HG02588 (cell line): ENCODE data around the gene WFDC2.
"Not testable (repeated sequence)": the region's sequence is repeated elsewhere in the genome, so short reads cannot be mapped to it uniquely, and the experiment has no call there.

Source experiments
- ATAC-seq: cut with Tn5 transposase; IDR thresholded peaks from one replicate; pipeline ENCODE4 v1.9.1; 2021; ENCODE audit warnings: mild to moderate bottlenecking, moderate library complexity; ENCODE audit not compliant: unreplicated experiment

The WFDC2 gene

DNA sequence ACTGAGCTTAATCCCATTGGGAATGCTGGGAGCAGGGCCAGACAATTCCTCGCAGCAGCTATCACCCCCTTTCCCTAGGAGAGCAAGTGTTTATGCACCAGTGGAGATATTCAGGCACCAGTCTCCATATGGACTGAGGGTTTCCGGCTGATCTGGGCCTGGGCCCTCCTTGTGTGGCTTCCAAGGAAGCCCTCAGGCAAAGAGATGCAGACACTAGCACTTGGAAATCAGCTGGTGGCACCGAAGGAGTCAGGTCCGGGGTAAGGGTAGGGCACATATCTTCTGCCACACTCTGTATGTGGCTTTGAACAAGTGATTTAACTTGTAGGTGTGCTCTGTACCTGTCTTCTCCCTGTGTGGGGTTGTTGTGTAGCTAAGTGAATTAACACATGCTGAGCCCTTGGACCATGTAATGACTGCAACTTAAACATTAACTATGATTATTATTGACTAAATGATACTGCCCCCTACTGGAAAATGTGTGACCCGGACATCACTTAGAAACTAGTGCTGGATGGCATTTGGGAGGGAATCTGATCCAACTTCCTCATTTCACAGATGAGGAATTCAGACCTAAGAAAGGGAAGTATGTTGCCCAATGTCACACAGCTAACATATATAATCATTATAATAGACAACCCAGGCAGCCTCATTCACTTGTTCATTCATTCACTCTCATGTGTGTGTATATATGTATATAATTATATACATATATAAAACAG lies 19.3 kb upstream of the WFDC2 start:
- no peak for ATAC-seq

DNA sequence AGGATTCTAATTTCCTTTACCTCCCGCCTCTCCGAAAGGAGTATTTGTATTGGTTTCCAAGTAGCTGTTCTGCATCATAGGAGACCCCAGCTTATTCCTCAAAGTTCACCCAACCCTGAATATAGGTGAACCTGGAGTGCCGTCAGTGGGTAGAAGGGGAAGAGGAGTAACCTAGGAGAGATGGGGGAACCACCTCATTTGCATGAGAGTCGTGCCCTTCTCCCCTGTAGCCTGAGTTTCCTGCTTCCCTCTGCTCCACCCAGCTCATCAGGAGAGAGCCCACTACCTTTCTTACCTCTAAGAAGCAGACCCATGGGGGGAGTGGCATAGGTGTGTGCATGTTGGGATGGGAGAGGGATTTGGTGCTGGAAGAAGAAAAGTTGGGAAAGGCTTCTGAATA lies 17.3 kb upstream of the WFDC2 start:
- no peak for ATAC-seq

DNA sequence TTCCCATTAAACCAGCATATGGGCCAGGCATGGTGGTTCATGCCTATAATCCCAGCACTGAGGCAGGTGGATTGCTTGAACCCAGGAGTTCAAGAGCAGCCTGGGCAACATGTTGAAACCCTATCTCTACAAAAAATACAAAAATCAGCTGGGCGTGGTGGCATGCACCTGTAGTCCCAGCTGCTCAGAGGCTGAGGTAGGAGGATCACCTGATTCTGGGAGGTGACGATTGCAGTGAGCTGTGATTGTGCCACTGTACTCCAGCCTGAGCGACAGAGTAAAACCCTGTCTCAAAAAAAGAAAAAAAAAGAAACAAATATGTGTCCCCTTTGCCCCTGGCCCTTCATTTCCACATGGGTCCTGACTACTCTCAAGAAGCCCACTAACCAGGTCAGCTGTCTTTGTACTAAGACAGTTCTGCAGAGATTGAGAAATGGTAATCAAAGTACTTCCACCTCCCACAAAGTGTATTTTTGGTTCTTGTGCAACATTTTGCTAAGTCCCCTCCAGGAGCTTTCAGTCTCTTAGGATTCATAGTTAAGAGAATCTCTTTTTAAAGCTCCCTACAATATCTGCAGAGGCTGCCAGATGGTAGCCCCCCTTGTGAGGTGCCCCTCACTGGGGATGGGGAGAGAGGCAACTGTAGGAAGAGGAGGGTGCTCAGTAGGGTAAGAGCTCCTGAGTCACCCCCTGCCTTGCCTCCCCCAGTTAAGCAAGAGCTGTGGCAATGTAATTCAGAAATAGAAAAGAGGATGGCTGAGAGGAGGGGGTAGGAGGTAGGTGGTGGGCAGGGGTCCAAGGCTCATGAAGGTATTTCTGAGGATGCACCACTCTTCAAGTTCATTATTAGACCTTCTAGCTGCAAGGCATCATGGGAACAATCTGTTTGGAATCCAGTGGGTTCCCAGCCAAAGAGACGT lies 16.5 kb upstream of the WFDC2 start:
- ATAC-seq, result no peak

DNA sequence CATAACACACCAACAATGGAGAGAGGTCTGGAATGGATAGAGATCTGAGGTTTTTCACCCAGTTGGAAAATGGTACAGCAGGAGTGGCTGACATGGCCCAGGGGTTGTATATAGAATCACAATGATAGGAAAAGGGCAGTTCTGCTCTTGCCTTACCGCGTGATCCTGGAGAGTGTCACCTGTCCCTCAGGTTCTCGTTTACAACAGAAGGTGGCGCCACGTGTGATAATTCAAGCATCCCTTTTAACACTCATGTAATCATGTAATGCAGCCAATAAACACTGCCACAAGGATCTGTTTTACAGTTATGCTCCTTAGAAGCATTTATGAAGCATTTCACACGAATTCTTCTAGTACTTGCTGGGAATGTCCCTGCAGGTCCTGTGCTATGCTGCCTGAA lies 12.9 kb upstream of the WFDC2 start:
- ATAC-seq, result no peak

DNA sequence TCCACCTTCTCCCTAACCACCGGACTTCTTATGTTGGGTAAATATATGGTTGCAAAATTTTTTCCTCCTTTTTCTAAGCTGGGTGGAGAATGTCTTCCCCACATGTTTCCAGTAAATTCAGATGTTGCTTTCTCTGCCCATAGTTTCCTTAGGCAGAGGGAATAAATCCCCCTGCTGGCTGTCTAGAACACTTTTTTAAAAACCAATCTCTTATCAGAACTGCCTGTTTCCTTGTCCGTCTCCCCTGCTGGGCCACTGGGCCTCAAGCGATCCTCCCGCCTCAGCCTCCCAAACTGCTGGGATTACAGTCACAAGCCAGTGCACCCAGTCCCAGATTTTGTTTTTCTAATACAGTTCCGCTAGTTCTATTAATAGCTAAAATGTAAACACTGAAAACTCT lies 9.9 kb upstream of the WFDC2 start:
- ATAC-seq, result no peak

DNA sequence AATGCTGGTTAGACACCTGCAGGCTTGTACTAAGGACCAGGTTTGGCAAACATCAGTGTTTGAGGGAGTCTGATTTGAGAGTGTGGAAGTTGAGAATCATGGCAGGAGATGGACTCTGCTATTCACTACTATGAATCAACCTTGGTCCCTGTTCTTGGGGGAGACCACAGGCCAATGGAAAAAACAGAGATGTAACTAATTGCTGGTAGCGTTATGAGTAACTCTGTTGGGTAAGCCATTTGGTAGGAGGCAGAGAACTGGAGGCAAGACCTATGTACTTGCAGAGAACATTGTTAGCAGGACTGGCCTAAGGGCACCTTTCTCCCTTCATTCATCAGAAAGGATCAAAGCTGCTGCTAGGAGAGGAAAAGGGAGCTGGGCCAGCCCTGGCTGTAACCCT lies 8.3 kb upstream of the WFDC2 start:
- ATAC-seq, result no peak

DNA sequence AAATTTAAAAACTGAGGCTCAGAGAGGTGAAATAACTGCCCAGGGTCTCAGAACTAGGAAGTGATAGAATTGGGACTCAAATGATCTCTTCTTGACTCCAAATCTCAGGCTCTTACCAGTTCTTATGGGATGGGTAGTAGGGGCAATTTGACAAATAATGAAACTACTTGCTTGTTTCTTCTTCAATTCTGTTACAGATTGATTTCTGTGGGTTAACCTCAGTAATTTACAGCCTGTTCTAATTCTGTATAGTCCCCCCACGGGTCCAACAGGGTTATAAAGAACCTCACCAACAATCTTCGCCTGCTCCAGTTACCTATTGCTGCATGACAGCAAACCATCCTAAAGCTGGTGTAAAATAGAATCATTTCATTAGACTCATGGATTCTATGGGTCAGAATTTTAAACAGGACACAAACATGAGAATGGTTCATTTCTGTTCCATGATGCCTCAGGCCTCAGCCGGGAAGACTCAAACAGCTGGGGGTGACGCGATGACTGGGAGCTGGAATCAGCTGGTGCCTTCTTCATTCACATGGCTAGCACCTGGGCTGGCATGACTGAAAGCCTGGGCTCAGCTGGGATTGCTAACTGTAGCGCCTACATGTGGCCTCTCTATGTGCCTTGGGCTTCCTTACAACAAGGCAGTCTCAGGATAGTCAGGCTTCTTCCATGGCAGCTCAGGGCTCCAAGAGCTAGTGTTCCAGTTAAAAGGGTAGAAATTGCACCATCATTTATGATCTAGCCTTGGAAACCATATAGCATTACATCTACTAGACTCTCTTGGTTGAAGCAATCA lies 6.6 kb upstream of the WFDC2 start:
- no peak for ATAC-seq

DNA sequence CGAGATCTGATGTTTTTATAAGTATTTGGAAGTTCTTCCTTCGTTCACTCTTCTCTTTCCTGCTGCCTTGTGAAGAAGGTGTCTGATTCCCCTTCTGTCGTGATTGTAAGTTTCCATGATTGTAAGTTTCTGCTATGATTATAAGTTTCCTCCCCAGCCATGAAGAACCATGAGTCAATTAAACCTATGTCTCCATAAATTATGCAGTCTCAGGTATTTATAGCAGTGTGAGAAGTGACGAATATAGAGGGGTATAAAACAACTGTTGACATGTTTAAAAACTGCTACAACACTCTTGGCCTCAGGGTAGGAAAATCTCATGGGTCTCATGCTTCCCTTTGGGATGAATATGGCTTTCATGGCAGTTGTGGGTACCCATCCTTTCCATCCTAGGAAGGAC lies 5.8 kb upstream of the WFDC2 start:
- ATAC-seq, result no peak

DNA sequence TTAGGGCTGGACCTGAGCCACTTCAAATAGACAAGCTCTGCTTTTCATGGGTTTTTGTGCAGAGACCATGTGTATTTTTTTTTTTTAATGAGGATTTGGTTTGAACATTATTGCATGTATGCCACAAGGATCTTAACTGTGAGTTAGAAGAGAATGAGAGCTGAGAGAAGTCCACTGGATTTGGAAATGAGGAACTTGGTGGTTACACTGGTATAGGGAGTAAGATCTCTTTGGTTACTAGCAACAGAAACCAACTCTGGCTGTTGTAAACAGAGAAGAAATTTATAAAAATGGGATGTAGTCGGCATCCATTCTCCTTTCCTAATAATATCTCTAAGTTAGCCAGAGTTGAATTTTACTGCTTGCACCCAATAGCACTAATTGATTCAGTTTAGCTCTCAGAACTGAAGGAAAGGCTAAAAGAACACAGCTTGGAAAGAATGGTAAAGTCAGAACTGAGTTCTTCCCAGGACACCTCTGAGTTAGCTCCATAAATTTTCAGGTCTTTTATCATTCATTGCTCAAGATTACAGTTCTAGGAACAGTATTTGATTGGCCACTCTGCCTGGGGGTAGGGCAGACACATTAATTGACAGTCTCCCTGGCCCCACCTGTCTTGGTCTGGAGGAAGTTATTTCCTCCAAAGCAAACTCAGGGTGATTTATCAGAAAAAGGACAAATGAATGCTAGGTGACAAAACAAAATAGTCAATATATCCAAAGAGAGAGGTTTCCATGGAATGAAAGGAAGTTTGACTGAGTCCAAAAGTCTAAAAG lies 3.9 kb upstream of the WFDC2 start:
- no peak for ATAC-seq

DNA sequence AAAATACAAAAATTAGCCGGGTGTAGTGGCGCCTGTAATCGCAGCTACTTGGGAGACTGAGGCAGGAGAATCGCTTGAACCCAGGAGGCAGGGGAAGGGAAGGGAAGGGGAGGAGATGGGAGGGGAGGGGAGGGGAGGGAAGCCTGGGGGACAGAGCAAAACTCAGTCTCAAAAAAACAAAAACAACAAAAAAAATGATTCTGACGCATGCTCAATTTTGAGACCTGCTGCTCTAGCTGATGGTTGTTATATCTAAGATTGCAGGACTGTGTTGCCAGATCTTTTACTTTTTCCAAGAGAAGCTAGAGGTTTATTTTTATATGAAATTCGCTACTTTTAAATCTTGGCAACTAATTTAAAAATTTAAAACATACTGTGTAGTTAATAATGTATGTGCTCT lies 2.4 kb upstream of the WFDC2 start:
- no peak for ATAC-seq

DNA sequence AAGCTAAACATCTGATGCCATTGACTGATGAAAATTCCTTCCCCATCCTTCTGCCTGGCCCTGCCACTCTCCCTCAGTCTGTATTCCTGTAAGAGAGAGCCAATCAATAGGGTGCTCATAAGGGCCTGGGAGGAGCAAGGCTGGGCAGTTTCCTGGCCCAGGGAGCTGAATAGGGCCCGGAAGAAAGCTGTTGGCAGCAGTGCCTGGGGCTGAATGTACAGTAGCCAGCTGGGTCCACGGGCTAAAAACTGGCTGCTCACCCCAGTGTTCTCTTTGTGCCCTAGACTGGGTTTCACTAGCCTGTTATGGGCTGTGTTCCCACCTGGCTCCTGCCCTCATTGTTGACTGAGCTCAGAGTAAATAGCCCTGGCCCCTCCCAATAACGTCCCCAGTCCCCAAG lies 1.7 kb upstream of the WFDC2 start:
- ATAC-seq, result no peak

DNA sequence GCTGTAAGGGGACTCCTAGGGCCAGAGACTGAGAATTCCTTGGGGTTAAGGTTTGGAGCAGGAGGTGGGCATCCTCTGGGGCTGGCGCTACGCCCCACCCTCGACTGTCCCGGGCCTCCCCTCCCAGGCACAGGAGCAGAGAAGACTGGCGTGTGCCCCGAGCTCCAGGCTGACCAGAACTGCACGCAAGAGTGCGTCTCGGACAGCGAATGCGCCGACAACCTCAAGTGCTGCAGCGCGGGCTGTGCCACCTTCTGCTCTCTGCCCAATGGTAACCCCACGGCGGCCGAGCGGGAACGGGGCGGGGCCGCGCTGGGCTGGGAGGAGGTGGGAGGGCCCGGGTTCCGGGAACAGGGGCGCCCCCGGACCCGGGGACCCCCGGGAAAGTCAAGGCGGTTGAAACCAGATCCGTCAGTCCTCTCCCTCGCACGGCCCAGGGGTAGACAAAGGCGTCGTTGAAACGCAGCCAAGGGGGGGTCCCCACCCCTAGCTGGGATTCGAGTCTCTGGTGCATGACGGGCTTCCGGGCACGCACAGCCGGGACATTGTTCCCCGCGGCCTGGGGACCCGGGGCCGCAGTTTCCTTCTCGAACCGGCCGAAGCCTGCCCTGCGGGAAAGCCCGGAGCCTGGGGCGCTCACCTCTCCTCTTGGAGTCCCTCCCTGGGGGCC lies 844 bp downstream of the WFDC2 start:
- ATAC-seq, result peak; percentile 66

DNA sequence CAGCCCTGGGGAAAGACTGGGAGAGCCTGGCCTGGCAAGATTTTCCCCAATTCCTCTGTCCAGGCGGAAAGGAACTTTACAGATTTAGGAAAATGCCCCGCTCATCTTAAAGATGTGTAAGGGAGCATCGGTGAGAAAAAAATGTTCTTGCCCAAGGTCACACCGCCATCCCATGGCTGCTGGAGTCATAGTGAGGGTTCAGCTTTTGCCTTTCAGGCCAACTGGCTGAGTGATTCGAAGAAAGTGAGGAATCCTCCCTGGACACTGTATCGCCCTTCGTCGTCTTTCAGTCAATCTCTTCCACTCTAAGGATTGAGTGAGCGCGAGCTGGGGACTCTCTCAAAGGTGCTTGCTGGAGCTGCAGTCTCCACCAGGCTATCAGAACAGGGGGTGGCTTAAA lies 1.4 kb downstream of the WFDC2 start:
- ATAC-seq, result peak; percentile 22

DNA sequence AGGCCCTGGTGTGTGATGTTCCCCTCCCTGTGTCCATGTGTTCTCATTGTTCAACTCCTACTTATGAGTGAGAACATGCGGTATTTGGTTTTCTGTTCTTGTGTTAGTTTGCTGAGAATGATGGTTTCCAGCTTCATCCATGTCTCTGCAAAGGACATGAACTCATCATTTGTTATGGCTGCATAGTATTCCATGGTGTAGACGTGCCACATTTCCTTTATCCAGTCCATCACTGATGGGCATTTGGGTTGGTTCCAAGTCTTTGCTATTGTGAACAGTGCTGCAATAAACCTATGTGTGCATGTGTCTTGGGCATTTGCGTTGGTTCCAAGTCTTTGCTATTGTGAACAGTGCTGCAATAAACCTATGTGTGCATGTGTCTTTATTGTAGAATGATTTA lies 2.7 kb downstream of the WFDC2 start:
- not testable (repeated sequence) for ATAC-seq

DNA sequence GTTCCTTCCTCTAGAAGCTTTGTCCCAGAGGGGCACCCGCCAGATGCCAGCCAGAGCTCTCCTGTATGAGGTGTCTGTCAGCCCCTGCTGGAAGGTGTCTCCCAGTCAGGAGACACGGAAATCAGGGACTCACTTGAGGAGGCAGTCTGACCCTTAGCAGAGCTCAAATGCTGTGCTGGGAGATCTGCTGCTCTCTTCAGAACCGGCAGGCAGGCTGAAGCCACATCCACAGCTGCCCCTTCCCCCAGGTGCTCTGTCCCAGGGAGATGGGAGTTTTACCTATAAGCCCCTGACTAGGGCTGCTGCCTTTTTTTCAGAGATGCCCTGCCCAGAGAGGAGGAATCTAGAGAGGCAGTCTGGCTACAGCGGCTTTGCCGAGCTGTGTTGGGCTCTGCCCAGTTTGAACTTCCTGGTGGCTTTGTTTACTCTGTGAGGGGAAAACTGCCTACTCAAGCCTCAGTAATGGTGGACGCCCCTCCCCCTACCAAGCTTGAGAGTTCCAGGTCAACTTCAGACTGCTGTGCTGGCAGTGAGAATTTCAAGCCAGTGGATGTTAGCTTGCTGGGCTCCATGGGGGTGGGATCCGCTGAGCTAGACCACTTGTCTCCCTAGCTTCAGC lies 8.1 kb downstream of the WFDC2 start:
- not testable (repeated sequence) for ATAC-seq

DNA sequence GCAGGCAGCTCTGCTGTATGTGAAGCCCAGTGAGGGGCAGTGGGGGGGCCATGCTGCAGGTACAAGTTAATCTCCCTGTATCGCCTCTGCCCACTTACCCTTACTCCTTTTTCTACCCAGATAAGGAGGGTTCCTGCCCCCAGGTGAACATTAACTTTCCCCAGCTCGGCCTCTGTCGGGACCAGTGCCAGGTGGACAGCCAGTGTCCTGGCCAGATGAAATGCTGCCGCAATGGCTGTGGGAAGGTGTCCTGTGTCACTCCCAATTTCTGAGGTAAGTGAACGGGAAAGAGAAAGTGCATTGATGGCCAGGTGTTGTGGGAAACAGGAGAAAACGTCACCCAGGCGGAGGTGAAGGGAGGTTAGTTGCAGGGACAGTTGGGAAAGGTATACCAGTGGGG lies 10.3 kb downstream of the WFDC2 start:
- no peak for ATAC-seq

DNA sequence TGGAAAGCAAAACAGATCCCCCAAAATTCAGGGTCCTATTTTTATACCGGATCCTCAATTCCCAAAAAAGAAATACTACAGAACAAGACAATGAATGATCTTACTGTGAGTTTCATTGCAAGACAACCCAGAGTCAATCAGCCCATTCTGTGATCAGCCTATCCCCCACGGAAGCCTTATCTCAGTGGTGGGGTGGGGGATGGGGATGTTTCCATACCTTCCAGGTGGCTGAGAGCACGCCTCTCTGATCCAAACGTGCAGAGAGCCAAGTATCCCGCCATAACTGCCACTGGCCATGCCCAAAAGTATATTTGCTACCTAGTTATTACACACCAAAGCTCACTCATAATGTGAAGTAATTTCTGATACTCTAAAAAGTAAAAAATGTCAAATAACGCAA lies 15.1 kb downstream of the WFDC2 start:
- ATAC-seq, result no peak

DNA sequence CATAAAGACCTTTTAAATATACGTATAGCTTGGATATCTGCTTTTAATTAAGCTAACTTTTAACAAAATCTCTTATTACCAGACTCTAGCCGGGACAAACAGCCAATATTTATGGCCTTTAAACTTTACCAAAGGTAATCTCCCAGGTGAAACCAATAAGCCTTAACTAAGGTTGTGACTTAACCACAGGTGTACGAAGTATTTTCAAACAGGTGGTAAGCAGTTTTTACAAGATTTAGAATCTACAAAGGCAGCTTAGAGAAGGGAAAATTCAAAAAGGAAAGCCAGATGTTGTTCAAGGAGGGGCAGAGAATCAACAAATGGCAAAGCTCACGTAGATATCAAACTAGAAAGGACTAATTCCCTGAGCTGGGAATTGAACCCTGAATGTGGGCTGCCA lies 15.8 kb downstream of the WFDC2 start:
- no peak for ATAC-seq

DNA sequence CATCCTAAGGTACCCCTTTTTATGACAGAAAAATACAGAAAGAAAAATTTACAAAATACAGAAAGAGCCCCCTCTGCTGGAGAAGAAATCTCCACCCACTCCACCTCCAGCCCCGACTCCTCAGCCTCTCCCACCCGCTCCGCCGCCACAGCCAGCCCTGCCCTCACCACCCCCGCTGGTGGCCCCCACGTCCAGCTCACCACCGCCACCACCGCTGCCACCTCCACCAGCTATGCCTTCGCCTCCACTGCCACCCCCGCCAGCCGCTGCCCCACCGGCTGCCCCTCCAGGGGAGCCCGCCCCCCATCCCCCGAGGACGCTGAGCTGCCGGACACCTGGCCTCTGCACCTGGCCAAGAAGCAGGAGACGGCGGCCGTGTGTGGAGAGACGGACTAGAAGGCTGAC lies 17.7 kb downstream of the WFDC2 start:
- no peak for ATAC-seq

DNA sequence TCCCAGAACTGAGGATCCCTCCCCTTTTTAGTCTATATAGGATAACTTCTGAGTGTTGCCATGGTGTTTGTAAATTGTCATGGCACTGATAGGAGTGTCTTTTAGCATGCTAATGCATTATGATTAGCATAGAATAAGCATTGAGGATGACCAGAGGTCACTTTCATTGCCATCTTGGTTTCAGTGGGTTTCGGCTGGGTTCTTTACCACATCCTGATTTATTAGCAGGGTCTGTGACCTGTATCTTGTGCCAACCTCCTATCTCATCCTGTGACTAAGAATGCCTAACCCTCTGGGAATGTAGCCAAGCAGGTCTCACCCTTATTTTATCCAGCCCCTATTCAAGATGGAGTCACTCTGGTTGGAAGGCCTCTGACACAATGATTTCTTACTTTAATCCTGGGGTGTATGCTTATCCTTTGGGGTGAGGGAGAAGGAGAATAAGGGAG lies 19.6 kb downstream of the WFDC2 start:
- ATAC-seq, result no peak
